ENCODE results near the gene IGSF5.

GRCh38 chr21:39696196-39696595 is 48.8 kb upstream of the IGSF5 start:
- TF ChIP-seq POLR2A (IDR thresholded peaks at IDR 0.05; ENCODE audit: low read length) (no peak), GATA1 (IDR thresholded peaks at IDR 0.05; ENCODE audit: low read depth, low read length) (no peak)
